HL-60 (cell line): Measurements from ENCODE around the gene ALK.

Experiments used
- CTCF ChIP-seq: IDR thresholded peaks from one replicate; pipeline ENCODE4 v1.5.1; 2011; ENCODE audit warnings: low read length, control low read depth, inconsistent platforms; ENCODE audit not compliant: insufficient read depth
- GABPA ChIP-seq: IDR thresholded peaks from 2 replicates; pipeline ENCODE4 v1.6.1; 2012; ENCODE audit warnings: low read depth
- POLR2AphosphoS5 ChIP-seq: IDR thresholded peaks from 2 replicates; pipeline ENCODE4 v1.6.1; 2012; ENCODE audit warnings: low read depth
- REST ChIP-seq: IDR thresholded peaks from 2 replicates; pipeline ENCODE4 v1.6.1; 2012; ENCODE audit warnings: low read depth; ENCODE audit not compliant: insufficient replicate concordance
- SPI1 ChIP-seq: IDR thresholded peaks from 2 replicates; pipeline ENCODE4 v1.6.1; 2012; ENCODE audit warnings: low read depth, mild to moderate bottlenecking, borderline replicate concordance

GRCh38 chr2:29776406-29776805 lies 145.0 kb downstream of the ALK start:
- no peak for TF ChIP-seq CTCF
- no peak for TF ChIP-seq REST
- TF ChIP-seq POLR2AphosphoS5: no peak
- no peak for TF ChIP-seq SPI1
- TF ChIP-seq GABPA: no peak
